ENCODE measurements around the gene FBXO39.
A peak's percentile ranks its signal among the peaks of the same experiment; 100 is the strongest.
"Not testable (repeated sequence)": the region's sequence is repeated elsewhere in the genome, so short reads cannot be mapped to it uniquely, and the experiment has no call there.

Gene FBXO39

GRCh38 chr17:6775871-6776405 lies at the start of gene FBXO39:
Gene FBXO39 (plus strand): TSS chr17:6776215. CDS start chr17:6779869, 3,654 bp downstream.
- H3K9me3 ChIP-seq (ENCODE audit: insufficient read depth, low read depth, low read length) = no peaks in the 10 kb centered on the region
- peaks cover 68% of the 10 kb centered on the region for H3K27me3 ChIP-seq (ENCODE audit: insufficient read depth, low read length)
- no peak within 1 kb of the TSS for H3K9ac ChIP-seq (ENCODE audit: low read depth, low read length)
- H3K4me1 ChIP-seq (ENCODE audit: insufficient read depth, low read length) = no peaks in the 10 kb centered on the region
- no peak within 1 kb of the TSS for H3K27ac ChIP-seq (ENCODE audit: low read length)
- H3K36me3 ChIP-seq (ENCODE audit: insufficient read depth, low read depth, low read length) = no peaks in the 10 kb centered on the region
- peak within 1 kb of the TSS; percentile 56; the same call in 1 of the 2 replicates for H3K4me3 ChIP-seq (ENCODE audit: low read length)

- Histone ChIP-seq H3K4me3 (ENCODE audit: low read length) (no peak overlapping the region), H3K9me3 (ENCODE audit: insufficient read depth, low read depth, low read length) (no peaks in the 10 kb centered on the region), H3K4me1 (ENCODE audit: insufficient read depth, low read length) (no peaks in the 10 kb centered on the region), H3K36me3 (ENCODE audit: insufficient read depth, low read depth, low read length) (no peaks in the 10 kb centered on the region), H3K9ac (ENCODE audit: low read depth, low read length) (no peak overlapping the region), H3K27ac (ENCODE audit: low read length) (no peak overlapping the region), H3K27me3 (ENCODE audit: insufficient read depth, low read length) (peaks cover 5% of the 10 kb centered on the region; the same call in 1 of the 2 replicates)
Measured at GRCh38 chr17:6729531-6729930, 46.5 kb upstream of the FBXO39 start.

GRCh38 chr17:6746665-6747064 lies 29.4 kb upstream of the FBXO39 start:
- H3K27ac ChIP-seq (ENCODE audit: low read length); H3K4me1 ChIP-seq (ENCODE audit: insufficient read depth, low read length); H3K9ac ChIP-seq (ENCODE audit: low read depth, low read length); H3K4me3 ChIP-seq (ENCODE audit: low read length); H3K36me3 ChIP-seq (ENCODE audit: insufficient read depth, low read depth, low read length); H3K27me3 ChIP-seq (ENCODE audit: insufficient read depth, low read length); H3K9me3 ChIP-seq (ENCODE audit: insufficient read depth, low read depth, low read length): not testable (repeated sequence)

- Histone ChIP-seq H3K27me3 (ENCODE audit: insufficient read depth, low read length) (no peaks in the 10 kb centered on the region), H3K9ac (ENCODE audit: low read depth, low read length) (no peak overlapping the region), H3K27ac (ENCODE audit: low read length) (no peak overlapping the region)
Measured at GRCh38 chr17:6748617-6749016, 27.4 kb upstream of the FBXO39 start.

GRCh38 chr17:6749519-6749918 lies 26.5 kb upstream of the FBXO39 start:
- H3K27me3 ChIP-seq (ENCODE audit: insufficient read depth, low read length) = no peaks in the 10 kb centered on the region
- H3K4me3 ChIP-seq (ENCODE audit: low read length) = no peak overlapping the region
- no peaks in the 10 kb centered on the region for H3K9me3 ChIP-seq (ENCODE audit: insufficient read depth, low read depth, low read length)
- H3K27ac ChIP-seq (ENCODE audit: low read length) = no peak overlapping the region
- peaks cover 8% of the 10 kb centered on the region; the same call in 1 of the 2 replicates for H3K4me1 ChIP-seq (ENCODE audit: insufficient read depth, low read length)
- H3K36me3 ChIP-seq (ENCODE audit: insufficient read depth, low read depth, low read length) = no peaks in the 10 kb centered on the region
- H3K9ac ChIP-seq (ENCODE audit: low read depth, low read length) = no peak overlapping the region

More at GRCh38 chr17:6748617-6749016, 27.4 kb upstream of the FBXO39 start:
- H3K9me3 ChIP-seq (ENCODE audit: insufficient read depth, low read depth, low read length) = no peaks in the 10 kb centered on the region
- no peak overlapping the region for H3K4me3 ChIP-seq (ENCODE audit: low read length)
- peaks cover 8% of the 10 kb centered on the region; the same call in 1 of the 2 replicates for H3K4me1 ChIP-seq (ENCODE audit: insufficient read depth, low read length)
- no peaks in the 10 kb centered on the region for H3K36me3 ChIP-seq (ENCODE audit: insufficient read depth, low read depth, low read length)

- peaks cover 8% of the 10 kb centered on the region; the same call in 1 of the 2 replicates for H3K4me1 ChIP-seq (ENCODE audit: insufficient read depth, low read length)
- no peaks in the 10 kb centered on the region for H3K9me3 ChIP-seq (ENCODE audit: insufficient read depth, low read depth, low read length)
- no peak overlapping the region for H3K4me3 ChIP-seq (ENCODE audit: low read length)
- H3K9ac ChIP-seq (ENCODE audit: low read depth, low read length) = peak overlapping the region; percentile 19; the same call in 1 of the 2 replicates
- H3K36me3 ChIP-seq (ENCODE audit: insufficient read depth, low read depth, low read length) = no peaks in the 10 kb centered on the region
- no peak overlapping the region for H3K27ac ChIP-seq (ENCODE audit: low read length)
- no peaks in the 10 kb centered on the region for H3K27me3 ChIP-seq (ENCODE audit: insufficient read depth, low read length)
Measured at GRCh38 chr17:6752068-6752909, 23.7 kb upstream of the FBXO39 start.

- no peaks in the 10 kb centered on the region for H3K36me3 ChIP-seq (ENCODE audit: insufficient read depth, low read depth, low read length)
- no peaks in the 10 kb centered on the region for H3K9me3 ChIP-seq (ENCODE audit: insufficient read depth, low read depth, low read length)
- no peak overlapping the region for H3K4me3 ChIP-seq (ENCODE audit: low read length)
- H3K27ac ChIP-seq (ENCODE audit: low read length) = no peak overlapping the region
- H3K9ac ChIP-seq (ENCODE audit: low read depth, low read length) = peak overlapping the region; percentile 19; the same call in 1 of the 2 replicates
- no peaks in the 10 kb centered on the region for H3K27me3 ChIP-seq (ENCODE audit: insufficient read depth, low read length)
- peaks cover 8% of the 10 kb centered on the region; the same call in 1 of the 2 replicates for H3K4me1 ChIP-seq (ENCODE audit: insufficient read depth, low read length)
Measured at GRCh38 chr17:6753006-6753445, 23.0 kb upstream of the FBXO39 start.

GRCh38 chr17:6753546-6753945 lies 22.5 kb upstream of the FBXO39 start:
- H3K36me3 ChIP-seq (ENCODE audit: insufficient read depth, low read depth, low read length) = no peaks in the 10 kb centered on the region
- H3K27ac ChIP-seq (ENCODE audit: low read length) = no peak overlapping the region
- no peak overlapping the region for H3K4me3 ChIP-seq (ENCODE audit: low read length)
- H3K27me3 ChIP-seq (ENCODE audit: insufficient read depth, low read length) = no peaks in the 10 kb centered on the region
- no peak overlapping the region for H3K9ac ChIP-seq (ENCODE audit: low read depth, low read length)
- peaks cover 8% of the 10 kb centered on the region; the same call in 1 of the 2 replicates for H3K4me1 ChIP-seq (ENCODE audit: insufficient read depth, low read length)
- H3K9me3 ChIP-seq (ENCODE audit: insufficient read depth, low read depth, low read length) = no peaks in the 10 kb centered on the region

GRCh38 chr17:6755281-6755680 lies 20.7 kb upstream of the FBXO39 start:
- Histone ChIP-seq H3K27ac (ENCODE audit: low read length) (no peak overlapping the region), H3K36me3 (ENCODE audit: insufficient read depth, low read depth, low read length) (no peaks in the 10 kb centered on the region), H3K9ac (ENCODE audit: low read depth, low read length) (no peak overlapping the region), H3K4me3 (ENCODE audit: low read length) (no peak overlapping the region), H3K27me3 (ENCODE audit: insufficient read depth, low read length) (no peaks in the 10 kb centered on the region), H3K9me3 (ENCODE audit: insufficient read depth, low read depth, low read length) (no peaks in the 10 kb centered on the region), H3K4me1 (ENCODE audit: insufficient read depth, low read length) (peaks cover 8% of the 10 kb centered on the region; the same call in 1 of the 2 replicates)

GRCh38 chr17:6755731-6756184 lies 20.3 kb upstream of the FBXO39 start, which contains the start of gene XAF1:
Gene XAF1 (plus strand): TSS chr17:6756046. CDS start chr17:6756079, 33 bp downstream.
- no peaks in the 10 kb centered on the region for H3K36me3 ChIP-seq (ENCODE audit: insufficient read depth, low read depth, low read length)
- H3K27me3 ChIP-seq (ENCODE audit: insufficient read depth, low read length) = no peaks in the 10 kb centered on the region
- H3K9me3 ChIP-seq (ENCODE audit: insufficient read depth, low read depth, low read length) = no peaks in the 10 kb centered on the region
- H3K27ac ChIP-seq (ENCODE audit: low read length) = no peak within 1 kb of the TSS
- no peak within 1 kb of the TSS for H3K4me3 ChIP-seq (ENCODE audit: low read length)
- H3K4me1 ChIP-seq (ENCODE audit: insufficient read depth, low read length) = peaks cover 8% of the 10 kb centered on the region; the same call in 1 of the 2 replicates
- no peak within 1 kb of the TSS for H3K9ac ChIP-seq (ENCODE audit: low read depth, low read length)

GRCh38 chr17:6756425-6757031 lies 19.5 kb upstream of the FBXO39 start:
- no peak overlapping the region for H3K4me3 ChIP-seq (ENCODE audit: low read length)
- H3K4me1 ChIP-seq (ENCODE audit: insufficient read depth, low read length) = peaks cover 8% of the 10 kb centered on the region; the same call in 1 of the 2 replicates
- no peaks in the 10 kb centered on the region for H3K36me3 ChIP-seq (ENCODE audit: insufficient read depth, low read depth, low read length)
- H3K27ac ChIP-seq (ENCODE audit: low read length) = no peak overlapping the region
- H3K9ac ChIP-seq (ENCODE audit: low read depth, low read length) = no peak overlapping the region
- H3K27me3 ChIP-seq (ENCODE audit: insufficient read depth, low read length) = no peaks in the 10 kb centered on the region
- H3K9me3 ChIP-seq (ENCODE audit: insufficient read depth, low read depth, low read length) = no peaks in the 10 kb centered on the region
